Natural killer cell (primary cell): ENCODE measurements around the gene RPRD1A. TPM values are rescaled to one million over a fixed set of nuclear protein-coding genes. Genes with fewer than 3 reads are reported as not detected.

Source experiments
- ATAC-seq, 3 donors: fragments of 150-1000 bp in 2 of 3; fragments of 200-7000 bp in 1 of 3; cut with Tn5 transposase; 1 replicate in 1 of 3; 2 replicates in 2 of 3; pipeline ENCODE4 v1.10.0; 2021; ENCODE audit warnings: mild to moderate bottlenecking in 2 of 3, moderate library complexity in 2 of 3
- DNase-seq, 2 donors: peaks; one replicate each; pipeline versions ENCODE4 v3.0.0 to v3.0.0-alpha.2; 2013 to 2021; ENCODE audit warnings: mixed read lengths in 1 of 2
- H3K27ac ChIP-seq: one replicate; pipeline ENCODE4 v1.5.1; 2013; ENCODE audit warnings: mild to moderate bottlenecking, low read length
- H3K27me3 ChIP-seq: one replicate; pipeline ENCODE4 v1.6.1; 2013; ENCODE audit warnings: low read length; ENCODE audit not compliant: control insufficient read depth, insufficient read depth
- H3K36me3 ChIP-seq: one replicate; pipeline ENCODE4 v1.6.1; 2013; ENCODE audit warnings: low read length; ENCODE audit not compliant: control insufficient read depth, insufficient read depth
- H3K4me1 ChIP-seq: one replicate; pipeline ENCODE4 v1.6.1; 2013; ENCODE audit warnings: low read length; ENCODE audit not compliant: control insufficient read depth, insufficient read depth
- H3K4me3 ChIP-seq: one replicate; pipeline ENCODE4 v1.5.1; 2013; ENCODE audit warnings: low read length
- H3K9me3 ChIP-seq: one replicate; pipeline ENCODE4 v1.6.1; 2013; ENCODE audit warnings: low read length; ENCODE audit not compliant: control insufficient read depth, insufficient read depth
- H3K27ac Mint-ChIP-seq, 2 donors: one replicate each; pipeline ENCODE4 v1.8.0; 2022; ENCODE audit warnings: mild to moderate bottlenecking in 2 of 2, mixed read lengths in 2 of 2, moderate library complexity in 1 of 2
- H3K27me3 Mint-ChIP-seq, 2 donors: one replicate each; pipeline ENCODE4 v1.8.0; 2022; ENCODE audit warnings: low read depth in 2 of 2, mixed read lengths in 2 of 2
- H3K36me3 Mint-ChIP-seq: one replicate; pipeline ENCODE4 v1.8.0; 2022; ENCODE audit warnings: mixed read lengths
- H3K4me1 Mint-ChIP-seq, 2 donors: one replicate each; pipeline ENCODE4 v1.8.0; 2022; ENCODE audit warnings: mixed read lengths in 2 of 2
- H3K4me3 Mint-ChIP-seq: one replicate; pipeline ENCODE4 v1.8.0; 2022; ENCODE audit warnings: mild to moderate bottlenecking, moderate library complexity, mixed read lengths
- H3K9me3 Mint-ChIP-seq, 2 donors: one replicate each; pipeline ENCODE4 v1.8.0; 2022; ENCODE audit warnings: mixed read lengths in 2 of 2
- CTCF ChIP-seq: fragments of 200-600 bp; IDR thresholded peaks from one replicate; pipeline ENCODE4 v1.8.0; 2022; ENCODE audit warnings: antibody characterized with exemption
- WGBS: methylation state at CpG from one replicate; pipeline ENCODE4 v1.1.7; 2013; ENCODE audit warnings: missing lambda C conversion rate; ENCODE audit not compliant: insufficient coverage; 5-methylcytosine and 5-hydroxymethylcytosine counted together
- intact Hi-C: fragments of 100-400 bp; cut with micrococcal nuclease; formaldehyde crosslinking; loops from one replicate; pipeline ENCODE4 v1.14.2; 2022
- total RNA-seq, 4 donors: library from RNA; stranded (reverse); fragments of 120-200 nt in 1 of 4; gene quantifications; one replicate each; pipeline versions ENCODE4 v1.2.3 to v1.2.4, GENCODE V29; 2013 to 2022

RPRD1A gene
- total RNA-seq, 3 donors from 2014 or later (not counting 1 experiment from before 2014, with no cell fraction given), result 20.4 to 24.4 (median 23.3) TPM

GRCh38 chr18:35949903-35950627 is 117.3 kb downstream of the RPRD1A start:
- Histone ChIP-seq H3K27me3 (peaks cover 6% of the 10 kb centered on the region), H3K36me3 (no peaks in the 10 kb centered on the region), H3K9me3 (no peaks in the 10 kb centered on the region), H3K4me1 (peaks cover 7% of the 10 kb centered on the region), H3K4me3 (peak overlapping the region; percentile 36), H3K27ac (no peak overlapping the region)
- peak; percentile 80 to 91 (median 90) for ATAC-seq
- Mint-ChIP-seq H3K27me3 (peaks cover 23 to 33% of the 10 kb centered on the region in 2 donors), H3K27ac (peak overlapping the region; percentile 29 to 76), H3K4me3 (peak overlapping the region; percentile 90), H3K4me1 (peaks cover 4 to 6% of the 10 kb centered on the region in 2 donors), H3K9me3 (no peaks in the 10 kb centered on the region), H3K36me3 (no peaks in the 10 kb centered on the region)
- 11% methylated on average over 54 of the region's 54 CpGs for WGBS
- TF ChIP-seq CTCF, result peak; percentile 96
- intact Hi-C loops, result loop anchor here (1.0 to 5.0 kb wide), 4 partner anchors 194 to 564 kb away; no protein-coding TSS in a partner anchor
- DNase-seq, result peak; percentile 28 to 82

- peaks cover 6% of the 10 kb centered on the region for H3K27me3 ChIP-seq
- H3K36me3 ChIP-seq, result no peaks in the 10 kb centered on the region
- Mint-ChIP-seq H3K27ac (no peak overlapping the region), H3K4me1 (peaks cover 4 to 6% of the 10 kb centered on the region in 2 donors), H3K36me3 (no peaks in the 10 kb centered on the region), H3K27me3 (peaks cover 31 to 37% of the 10 kb centered on the region in 2 donors), H3K4me3 (no peak overlapping the region), H3K9me3 (no peaks in the 10 kb centered on the region)
- ATAC-seq (no peak), DNase-seq (no peak)
- no peaks in the 10 kb centered on the region for H3K9me3 ChIP-seq
- TF ChIP-seq CTCF, result no peak
- 93% methylated on average over 6 of the region's 6 CpGs for WGBS
- intact Hi-C loops, result no loop called here
- H3K4me1 ChIP-seq, result peaks cover 7% of the 10 kb centered on the region
- H3K27ac ChIP-seq, result no peak overlapping the region
- no peak overlapping the region for H3K4me3 ChIP-seq
Measured at GRCh38 chr18:35949090-35949489, 118.3 kb downstream of the RPRD1A start.

GRCh38 chr18:35948080-35948479 is 119.3 kb downstream of the RPRD1A start:
- Mint-ChIP-seq H3K27me3 (peaks cover 35 to 37% of the 10 kb centered on the region in 2 donors), H3K36me3 (no peaks in the 10 kb centered on the region), H3K9me3 (no peaks in the 10 kb centered on the region), H3K27ac (no peak overlapping the region), H3K4me1 (peaks cover 4 to 6% of the 10 kb centered on the region in 2 donors), H3K4me3 (no peak overlapping the region)
- H3K27ac ChIP-seq, result no peak overlapping the region
- H3K27me3 ChIP-seq, result peaks cover 6% of the 10 kb centered on the region
- intact Hi-C loops, result no loop called here
- no peak for TF ChIP-seq CTCF
- peaks cover 7% of the 10 kb centered on the region for H3K4me1 ChIP-seq
- ATAC-seq, result no peak
- H3K4me3 ChIP-seq, result no peak overlapping the region
- no peak for DNase-seq
- no peaks in the 10 kb centered on the region for H3K9me3 ChIP-seq
- WGBS, result 87% methylated on average over 3 of the region's 3 CpGs
- H3K36me3 ChIP-seq, result no peaks in the 10 kb centered on the region
